Heart left ventricle (tissue), 16 donors: Measurements from ENCODE around the gene WSB1. TPM values are rescaled to one million over a fixed set of nuclear protein-coding genes. Genes with fewer than 3 reads are reported as not detected.

Experiments
- ATAC-seq, 4 donors: fragments of 200-7000 bp; cut with Tn5 transposase; one replicate each; pipeline ENCODE4 v1.9.1; 2020 to 2022; ENCODE audit warnings: moderate library complexity in 4 of 4, mild to moderate bottlenecking in 3 of 4, moderate number of reproducible peaks in 1 of 4
- DNase-seq, 5 donors: peaks; one replicate each; pipeline ENCODE4 v3.0.0-alpha.2; 2020
- H3K27ac ChIP-seq, 12 donors: fragments of 200-600 bp; sonication (generic) in 4 of 12; one replicate each; pipeline versions ENCODE4 v1.5.0 to v1.8.0; 2016 to 2022; ENCODE audit warnings: mild to moderate bottlenecking in 2 of 12
- H3K27me3 ChIP-seq, 9 donors: fragments of 200-600 bp; sonication (generic) in 2 of 9; one replicate each; pipeline versions ENCODE4 v1.5.1 to v1.8.0; 2016 to 2022; ENCODE audit warnings: mild to moderate bottlenecking in 3 of 9
- H3K36me3 ChIP-seq, 9 donors: fragments of 200-600 bp; sonication (generic) in 2 of 9; one replicate each; pipeline versions ENCODE4 v1.5.0 to v1.8.0; 2018 to 2022; ENCODE audit warnings: mild to moderate bottlenecking in 2 of 9
- H3K4me1 ChIP-seq, 12 donors: fragments of 200-600 bp; sonication (generic) in 4 of 12; one replicate each; pipeline versions ENCODE4 v1.5.0 to v1.8.0; 2016 to 2022; ENCODE audit warnings: mild to moderate bottlenecking in 3 of 12
- H3K4me3 ChIP-seq, 12 donors: fragments of 200-600 bp; sonication (generic) in 4 of 12; one replicate each; pipeline versions ENCODE4 v1.5.0 to v1.8.0; 2017 to 2022; ENCODE audit warnings: mild to moderate bottlenecking in 9 of 12, moderate library complexity in 4 of 12
- H3K9me3 ChIP-seq, 12 donors: fragments of 200-600 bp; sonication (generic) in 4 of 12; one replicate each; pipeline versions ENCODE4 v1.5.0 to v1.8.0; 2016 to 2022; ENCODE audit warnings: mild to moderate bottlenecking in 1 of 12
- CTCF ChIP-seq, 12 donors: fragments of 200-600 bp; sonication (generic) in 4 of 12; IDR thresholded peaks; one replicate each; pipeline versions ENCODE4 v1.5.0 to v1.8.0; 2018 to 2022; ENCODE audit warnings: antibody characterized with exemption in 12 of 12, mild to moderate bottlenecking in 5 of 12
- POLR2A ChIP-seq, 2 donors: fragments of 450-650 bp; IDR thresholded peaks; one replicate each; pipeline ENCODE4 v1.6.1; 2017; ENCODE audit warnings: antibody characterized with exemption in 2 of 2, mild to moderate bottlenecking in 2 of 2, moderate library complexity in 2 of 2
- WGBS, 4 donors: extraction: QIAGEN DNeasy Blood & Tissue Kit in 2 of 4; methylation state at CpG; one replicate each; pipeline versions ENCODE4 v1.1.5 to v1.1.7; 2013 to 2018; 5-methylcytosine and 5-hydroxymethylcytosine counted together
- intact Hi-C, 10 donors: fragments of 100-400 bp; cut with DNase I; formaldehyde crosslinking; loops; one replicate each; pipeline versions ENCODE4 v1.11.1 to v1.14.2; 2022
- polyA plus RNA-seq, 2 donors: library from polyadenylated mRNA; stranded (reverse); fragments of 200-250 nt; gene quantifications; one replicate each; pipeline ENCODE4 v1.2.3, GENCODE V29; 2013
- total RNA-seq, 9 donors: library from RNA; depleted of rRNA in 2 of 9; stranded (reverse); fragments of >200 nt in 2 of 9; fragmentation: NEBNext Ultra II Directional in 3 of 9; extraction: Animal tissue kit (Norgen Biotek cat#: 25700) in 3 of 9; gene quantifications; one replicate each; pipeline versions ENCODE4 v1.1.0 to v1.2.4, GENCODE V29; 2016 to 2023
- donor health status: ischemic (EF 13 %, LVEDD 7.1; RV severe dilation, severe dysfunction).
- donor health status: healthy with polysubstance abuse.
- donor health status: DM: no; HTN: yes; CAD: no.
- donor health status: DM: no; HTN: no; CAD: no.
- donor health status: ischemic (EF 25% LVEDD 6.9; RV normal size, moderate dysfunction).
- donor health status: ischemic (EF 25% LVEDD 5.7; RV mildly dilated, moderate dysfunction).
- donor health status: healthy.
- donor health status: DM: yes; HTN: yes; CAD: no.
- donor health status: ischemic (EF 35%, LVEDD 5.7; RV mildly dilated, moderate dysfunction).
- donor health status: nonischemic (EF 11% LVEDD 7.7; RV severe dilation, severe dysfunction).
- donor health status: DM: yes; HTN: yes; CAD: no.
- donor health status: PGD.
- donor health status: ischemic (EF 29% LVEDD 5.4; RV normal size, mild dysfunction).
- donor health status: nonischemic (EF 23%, LVEDD 6.1; RV moderate dilation, normal function).

The WSB1 gene
- total and polyA plus RNA-seq, 11 donors, result 22.3 to 119 (median 56.2) TPM

GRCh38 chr17:27356091-27356705 is 62.3 kb downstream of the WSB1 start:
- Histone ChIP-seq H3K4me1 (peaks cover 0 to 28% (median 17%) of the 10 kb centered on the region in 12 donors), H3K27me3 (no peaks in the 10 kb centered on the region), H3K27ac (no peak overlapping the region), H3K36me3 (no peaks in the 10 kb centered on the region), H3K4me3 (no peak overlapping the region), H3K9me3 (no peaks in the 10 kb centered on the region)
- TF ChIP-seq CTCF (IDR thresholded peaks at IDR 0.05) (no peak), POLR2A (IDR thresholded peaks at IDR 0.05) (no peak)
- intact Hi-C loops, result loop anchor here in 6 of 10 donors (2.0 to 10.0 kb wide), 7 partner anchors 96 to 529 kb away; partner anchors contain the start of gene KSR1 (in 2 of the 6)
- 84 to 94% (median 90%) methylated on average over 8 of the region's 8 CpGs for WGBS, 4 donors
- DNase-seq (no peak), ATAC-seq (no peak)

- TF ChIP-seq POLR2A (IDR thresholded peaks at IDR 0.05), result no peak
- TF ChIP-seq CTCF (IDR thresholded peaks at IDR 0.05), result no peak
- no peaks in the 10 kb centered on the region for H3K9me3 ChIP-seq
- intact Hi-C loops, result loop anchor here in 6 of 10 donors (2.0 to 10.0 kb wide), 7 partner anchors 95 to 528 kb away; partner anchors contain the start of gene KSR1 (in 2 of the 6)
- H3K4me3 ChIP-seq, result no peak overlapping the region
- no peak overlapping the region for H3K27ac ChIP-seq
- H3K27me3 ChIP-seq, result no peaks in the 10 kb centered on the region
- 94 to 98% (median 95%) methylated on average over 5 of the region's 5 CpGs for WGBS, 4 donors
- ATAC-seq, result no peak
- H3K4me1 ChIP-seq, result peaks cover 0 to 22% (median 16%) of the 10 kb centered on the region in 12 donors
- H3K36me3 ChIP-seq, result no peaks in the 10 kb centered on the region
- DNase-seq, result no peak
Measured at GRCh38 chr17:27357236-27357635, 63.3 kb downstream of the WSB1 start.

- intact Hi-C loops, result no loop called here
- Histone ChIP-seq H3K4me1 (peaks cover 0 to 19% (median 2%) of the 10 kb centered on the region in 12 donors), H3K27ac (no peak overlapping the region), H3K36me3 (no peaks in the 10 kb centered on the region), H3K4me3 (no peak overlapping the region), H3K9me3 (no peaks in the 10 kb centered on the region), H3K27me3 (no peaks in the 10 kb centered on the region)
- DNase-seq (no peak), ATAC-seq (no peak)
- TF ChIP-seq POLR2A (IDR thresholded peaks at IDR 0.05), result no peak
- no peak for TF ChIP-seq CTCF (IDR thresholded peaks at IDR 0.05)
- 66 to 82% (median 73%) methylated on average over 8 of the region's 8 CpGs for WGBS, 4 donors
Measured at GRCh38 chr17:27360507-27360906, 66.6 kb downstream of the WSB1 start.

- Histone ChIP-seq H3K9me3 (no peaks in the 10 kb centered on the region), H3K27me3 (no peaks in the 10 kb centered on the region), H3K27ac (no peak overlapping the region), H3K36me3 (no peaks in the 10 kb centered on the region), H3K4me3 (no peak overlapping the region), H3K4me1 (peaks cover 0 to 19% (median 2%) of the 10 kb centered on the region in 12 donors)
- TF ChIP-seq POLR2A (IDR thresholded peaks at IDR 0.05) (no peak), CTCF (IDR thresholded peaks at IDR 0.05) (no peak)
- 61 to 68% (median 65%) methylated on average over 2 of the region's 2 CpGs for WGBS, 4 donors
- intact Hi-C loops, result no loop called here
- ATAC-seq, result no peak
- no peak for DNase-seq
Measured at GRCh38 chr17:27361695-27362094, 67.8 kb downstream of the WSB1 start.
